Measurements from ENCODE around the gene ADCK2.
"Not testable (repeated sequence)": the region's sequence is repeated elsewhere in the genome, so short reads cannot be mapped to it uniquely, and the experiment has no call there.

Gene ADCK2

GRCh38 chr7:140646931-140647647 is 25.7 kb upstream of the ADCK2 start:
- peak; percentile 47 for DNase-seq

DNA sequence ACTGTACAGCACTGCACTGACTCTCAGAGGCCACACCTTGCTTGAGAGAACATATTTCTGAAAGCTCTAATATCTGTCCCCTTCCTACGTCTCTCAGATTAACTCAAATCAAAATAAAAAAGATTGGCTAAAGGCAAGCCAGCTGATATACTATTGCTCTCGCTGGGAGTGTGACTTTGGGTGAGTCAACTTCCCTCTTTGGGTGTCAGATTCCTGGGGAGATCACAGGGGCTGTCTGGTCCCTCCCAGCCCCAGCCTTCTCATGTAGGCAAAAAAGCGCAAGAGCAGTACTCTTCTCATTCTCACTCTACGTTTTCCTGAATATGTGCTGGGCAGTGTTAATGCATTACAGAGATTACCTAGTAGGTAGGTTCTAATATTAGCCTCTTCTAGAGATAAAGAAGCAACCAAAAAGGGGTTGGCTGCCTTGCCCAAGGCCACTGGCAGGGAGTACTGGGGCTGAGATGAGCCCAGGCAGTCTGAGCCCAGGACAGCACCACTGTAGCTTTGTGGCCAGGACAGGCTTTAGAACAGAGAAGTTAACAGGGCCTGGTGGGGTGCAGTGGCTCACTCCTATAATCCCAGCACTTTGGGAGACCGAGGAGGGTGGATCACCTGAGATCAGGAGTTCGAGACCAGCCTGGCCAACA is 23.1 kb upstream of the ADCK2 start:
- DNase-seq = peak; percentile 69

DNA sequence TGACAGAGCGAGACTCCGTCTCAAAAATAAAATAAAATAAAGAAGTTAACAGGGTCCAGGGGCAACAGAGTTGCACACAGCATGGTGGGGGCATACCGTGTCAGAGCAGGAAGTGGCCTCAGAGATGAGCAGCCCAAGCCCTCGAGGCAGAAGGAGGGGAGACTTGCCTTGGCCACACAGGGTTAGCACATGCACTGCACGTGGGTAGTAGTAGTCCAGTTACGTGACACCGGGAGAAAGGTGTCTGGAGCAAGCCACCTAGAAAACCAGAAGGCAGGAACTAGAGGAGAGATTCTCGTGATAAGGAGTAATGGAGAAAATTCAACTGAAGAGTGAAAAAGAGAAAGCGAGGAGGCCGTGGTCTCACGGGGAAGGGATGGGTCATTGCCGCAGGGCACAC is 22.4 kb upstream of the ADCK2 start:
- DNase-seq = no peak

GRCh38 chr7:140653319-140654108 is 19.2 kb upstream of the ADCK2 start:
- peak; percentile 77 for DNase-seq

GRCh38 chr7:140654109-140654387 is 18.7 kb upstream of the ADCK2 start:
- no peak for DNase-seq

DNA sequence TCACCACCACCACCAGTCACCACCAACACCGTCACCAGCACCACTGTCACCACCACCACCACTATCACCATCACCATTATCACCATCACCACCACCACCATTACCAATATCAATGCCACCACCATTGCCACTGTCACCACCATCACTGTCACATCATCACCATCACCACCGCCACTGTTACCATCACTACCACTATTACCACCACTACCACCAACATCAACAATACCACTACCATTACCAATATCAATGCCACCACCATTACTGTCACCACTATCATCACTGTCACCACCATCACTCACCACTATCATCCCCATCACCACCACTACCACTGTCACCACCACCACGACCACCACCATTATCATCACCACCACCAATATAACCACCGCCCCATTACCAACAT is 18.1 kb upstream of the ADCK2 start:
- DNase-seq = no peak

- DNase-seq = no peak
These were observed 17.0 kb upstream of the ADCK2 start for GRCh38 chr7:140655511-140656408.

DNA sequence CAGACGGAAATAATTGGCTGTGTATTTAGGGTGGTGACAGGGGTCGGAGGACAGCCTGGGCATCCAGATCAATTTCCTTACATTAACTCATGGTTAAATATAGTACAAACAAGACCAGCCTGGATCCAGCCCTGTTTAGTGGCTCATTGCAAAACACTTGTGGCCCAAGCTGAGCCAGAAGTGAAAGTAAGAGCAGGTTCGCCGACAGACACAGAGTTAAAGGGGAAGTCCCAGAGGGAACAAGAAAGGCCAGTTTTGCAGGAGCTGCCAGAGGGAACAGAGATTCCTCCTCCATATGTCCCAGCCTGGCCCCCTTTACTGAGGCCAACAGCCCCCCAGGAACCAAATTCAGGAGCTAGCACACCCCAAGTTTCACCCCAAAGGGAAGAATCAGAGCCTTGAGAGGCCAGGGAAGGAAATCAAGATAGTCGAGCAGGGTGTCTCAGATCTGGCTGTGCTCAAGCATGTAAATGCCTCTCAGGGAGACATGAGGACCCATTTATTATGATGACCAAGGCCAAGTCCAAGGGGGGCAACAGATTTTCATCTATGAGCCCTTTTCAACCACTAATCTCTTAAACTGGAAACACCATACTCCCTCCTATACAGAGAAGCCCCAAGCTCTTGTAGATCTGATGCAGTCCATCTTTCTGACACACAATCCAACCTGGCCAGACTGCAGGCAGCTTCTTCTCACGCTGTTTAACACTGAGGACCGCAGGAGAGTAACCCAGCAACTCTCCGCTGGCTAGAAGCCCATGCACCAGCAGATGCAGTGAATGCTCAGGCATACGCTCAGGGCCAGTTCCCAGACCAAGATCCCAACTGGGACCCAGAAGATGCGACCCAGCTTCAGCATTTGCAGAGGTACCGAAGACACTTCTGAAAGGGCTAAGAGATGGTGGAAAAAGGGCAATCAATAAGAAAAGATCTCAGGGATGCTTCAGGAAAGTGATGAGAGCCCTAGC is 15.9 kb upstream of the ADCK2 start:
- DNase-seq = peak; percentile 54

GRCh38 chr7:140657891-140658290 is 14.9 kb upstream of the ADCK2 start:
- no peak for DNase-seq

- DNase-seq = peak; percentile 60
These were observed 12.9 kb upstream of the ADCK2 start for GRCh38 chr7:140659856-140660255.

- DNase-seq = no peak
These were observed 11.6 kb upstream of the ADCK2 start for GRCh38 chr7:140661124-140661523.

DNA sequence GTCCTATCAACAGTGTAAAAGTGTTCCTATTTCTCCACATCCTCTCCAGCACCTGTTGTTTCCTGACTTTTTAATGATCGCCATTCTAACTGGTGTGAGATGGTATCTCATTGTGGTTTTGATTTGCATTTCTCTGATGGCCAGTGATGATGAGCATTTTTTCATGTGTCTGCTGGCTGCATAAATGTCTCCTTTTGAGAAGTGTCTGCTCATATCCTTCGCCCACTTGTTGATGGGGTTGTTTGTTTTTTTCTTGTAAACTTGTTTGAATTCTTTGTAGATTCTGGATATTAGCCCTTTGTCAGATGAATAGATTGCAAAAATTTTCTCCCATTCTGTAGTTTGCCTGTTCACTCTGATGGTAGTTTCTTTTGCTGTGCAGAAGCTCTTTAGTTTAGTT is 9.8 kb upstream of the ADCK2 start:
- DNase-seq = not testable (repeated sequence)

DNA sequence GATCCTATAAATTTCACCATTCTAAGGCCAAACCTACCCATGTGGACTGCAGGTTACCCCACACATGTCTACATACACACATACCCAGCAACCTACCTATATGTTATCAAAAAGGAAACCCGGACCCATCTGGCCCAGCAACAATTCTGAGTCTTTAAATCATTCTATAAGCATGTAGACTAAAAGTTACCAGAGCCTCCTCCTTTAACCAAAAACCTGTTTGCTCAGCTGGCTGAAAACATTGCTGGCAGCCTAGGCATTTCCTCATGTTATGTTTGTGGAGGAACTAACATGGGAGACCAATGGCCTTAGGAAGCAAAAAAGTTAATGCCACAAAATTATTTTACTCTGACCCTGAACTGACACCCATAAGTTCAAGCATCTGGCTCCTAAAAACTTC is 5.3 kb upstream of the ADCK2 start:
- peak; percentile 16 for DNase-seq

- DNase-seq = no peak
These were observed 4.1 kb upstream of the ADCK2 start for GRCh38 chr7:140668641-140669040.

- DNase-seq = no peak
These were observed 3.4 kb upstream of the ADCK2 start for GRCh38 chr7:140669352-140669751.

- DNase-seq = not testable (repeated sequence)
These were observed 2.9 kb upstream of the ADCK2 start for GRCh38 chr7:140669862-140670261.

DNA sequence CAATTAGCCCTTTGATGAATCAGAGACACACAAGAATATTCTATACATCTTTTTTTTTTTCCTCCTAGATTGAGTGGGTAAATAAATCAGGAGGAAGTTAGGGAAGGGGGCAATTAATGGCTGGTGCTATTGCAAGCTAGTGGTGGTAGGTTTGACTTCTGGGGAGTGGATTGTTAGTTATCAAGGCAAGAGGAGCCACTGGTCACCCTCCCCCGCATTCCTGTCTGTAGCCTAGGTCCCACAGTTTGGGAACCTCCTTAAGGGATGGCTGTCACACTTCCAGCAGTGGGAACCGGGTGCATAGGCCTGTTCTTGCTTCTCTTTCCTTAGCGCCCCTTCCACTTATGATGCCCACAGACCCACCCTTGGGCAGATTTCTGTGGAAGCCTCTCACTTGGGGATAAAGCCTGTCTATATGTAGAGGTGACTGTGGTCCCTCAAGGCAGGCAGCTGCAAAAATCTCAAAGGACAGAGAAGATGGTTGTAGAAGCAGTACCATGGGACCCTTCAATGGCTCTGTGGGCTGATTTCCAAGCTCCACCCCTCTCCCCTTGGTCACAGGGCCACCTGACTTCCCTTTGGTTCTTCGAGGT is 2.3 kb upstream of the ADCK2 start:
- DNase-seq = no peak

- no peak for DNase-seq
These were observed 779 bp upstream of the ADCK2 start for GRCh38 chr7:140671966-140672365.

DNA sequence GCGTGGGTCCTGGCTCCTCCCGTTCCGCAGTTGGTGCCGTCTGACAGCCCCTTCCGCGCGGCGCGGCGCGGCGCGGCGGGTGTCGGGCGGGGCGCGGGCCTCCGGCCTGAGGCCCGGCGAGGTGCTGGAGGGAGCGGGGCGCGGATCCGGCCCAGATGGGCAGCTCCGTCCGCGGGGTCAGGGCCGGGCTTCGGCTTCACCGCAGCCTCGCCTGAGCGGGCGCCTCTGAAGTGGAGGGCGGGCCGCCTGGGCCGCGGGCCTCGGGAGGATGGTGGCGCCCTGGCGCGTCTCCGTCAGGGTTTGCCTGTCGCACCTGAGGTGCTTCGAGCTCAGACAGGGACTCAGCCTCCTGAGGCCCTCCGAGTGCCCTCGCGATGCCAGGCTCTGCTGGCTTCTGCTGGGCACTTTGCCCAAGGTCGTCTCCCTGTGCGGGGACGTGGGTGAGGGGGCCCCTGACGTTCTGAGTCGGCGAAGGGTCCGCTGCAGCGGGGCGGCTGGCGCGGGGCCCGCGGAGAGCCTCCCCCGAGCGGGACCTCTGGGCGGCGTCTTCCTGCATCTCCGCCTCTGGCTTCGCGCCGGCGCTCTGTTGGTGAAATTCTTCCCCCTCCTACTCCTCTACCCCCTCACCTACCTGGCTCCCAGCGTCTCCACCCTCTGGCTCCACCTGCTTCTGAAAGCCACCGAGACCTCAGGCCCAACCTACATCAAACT is 473 bp downstream of the ADCK2 start:
- peak; percentile 22 for DNase-seq

DNA sequence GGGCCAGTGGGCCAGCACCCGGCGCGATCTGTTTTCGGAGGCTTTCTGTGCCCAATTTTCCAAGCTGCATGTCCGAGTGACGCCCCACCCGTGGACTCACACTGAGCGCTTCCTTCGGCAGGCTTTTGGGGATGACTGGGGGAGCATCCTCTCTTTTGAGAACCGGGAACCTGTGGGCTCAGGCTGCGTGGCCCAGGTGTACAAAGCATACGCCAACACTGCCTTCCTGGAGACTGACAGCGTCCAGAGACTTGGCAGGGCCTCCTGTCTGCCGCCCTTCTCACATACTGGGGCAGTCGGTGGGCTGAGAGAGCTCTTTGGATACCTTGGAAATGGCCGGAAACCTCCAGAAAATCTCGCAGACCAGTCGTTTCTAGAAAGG is 1.0 kb downstream of the ADCK2 start:
- DNase-seq = no peak

All from fibroblast of skin of back (primary cell).